ENCODE results near the gene EFCAB8.
A peak's percentile ranks its signal among the peaks of the same experiment; 100 is the strongest.

EFCAB8 gene, protein sequence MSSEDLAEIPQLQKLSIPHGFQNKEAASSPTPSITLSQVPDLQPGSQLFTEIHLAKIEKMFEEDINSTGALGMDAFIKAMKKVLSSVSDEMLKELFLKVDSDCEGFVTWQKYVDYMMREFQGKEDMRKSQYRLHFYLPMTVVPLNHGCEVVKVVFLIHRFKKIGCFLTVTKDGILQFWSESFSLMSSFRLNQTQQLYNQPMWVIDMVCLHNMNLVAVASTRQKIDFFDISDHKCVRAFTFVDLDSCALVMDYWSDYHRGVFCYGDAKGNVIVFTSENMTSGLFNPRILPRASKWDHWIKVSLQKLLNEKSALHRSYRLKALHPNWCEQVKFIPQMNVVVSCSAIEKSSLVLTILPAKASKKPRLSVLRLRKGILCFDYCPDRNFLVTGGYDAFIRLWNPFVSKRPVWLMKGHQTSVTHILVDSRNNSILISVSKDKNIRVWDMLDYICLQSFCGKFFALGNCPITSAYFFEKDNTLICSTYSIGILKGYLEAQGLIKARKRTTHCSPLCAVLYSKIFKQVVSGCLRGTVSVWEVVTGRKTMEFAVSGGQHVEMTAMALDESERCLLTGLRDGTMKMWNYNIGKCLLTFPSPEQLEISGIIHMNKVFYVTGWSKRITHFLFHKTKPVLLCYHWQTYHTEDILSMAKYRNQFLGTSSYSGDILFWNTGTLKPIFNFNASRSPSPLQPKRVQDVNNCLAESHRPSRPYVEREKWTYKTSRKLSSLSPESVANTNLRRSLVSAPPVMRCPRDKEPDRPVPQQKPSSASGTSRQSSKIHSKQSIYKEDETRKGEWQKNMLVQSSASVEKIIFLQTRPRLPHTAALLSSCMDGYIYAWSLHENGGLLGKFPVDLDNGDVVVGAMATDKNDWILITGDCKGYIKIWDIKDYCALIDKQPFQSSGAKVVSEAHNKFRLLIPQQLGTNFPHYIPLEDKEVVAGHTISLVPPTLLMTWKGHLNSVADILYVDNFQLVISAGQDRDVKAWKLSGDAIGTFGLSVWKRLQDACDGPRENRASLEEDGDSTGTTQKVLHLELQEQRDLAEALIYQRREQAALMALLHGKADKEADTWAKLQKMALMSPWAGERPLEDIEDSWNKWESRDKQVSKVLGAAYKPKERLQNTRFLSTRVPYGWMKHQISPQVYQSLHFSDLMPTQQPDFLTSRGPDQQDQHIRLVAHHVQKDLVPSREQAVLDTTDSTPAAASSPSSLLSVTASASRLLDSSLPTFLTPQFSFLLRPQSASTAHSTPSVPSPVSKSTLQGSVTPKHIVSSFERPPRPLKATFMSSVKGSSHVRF

DNA sequence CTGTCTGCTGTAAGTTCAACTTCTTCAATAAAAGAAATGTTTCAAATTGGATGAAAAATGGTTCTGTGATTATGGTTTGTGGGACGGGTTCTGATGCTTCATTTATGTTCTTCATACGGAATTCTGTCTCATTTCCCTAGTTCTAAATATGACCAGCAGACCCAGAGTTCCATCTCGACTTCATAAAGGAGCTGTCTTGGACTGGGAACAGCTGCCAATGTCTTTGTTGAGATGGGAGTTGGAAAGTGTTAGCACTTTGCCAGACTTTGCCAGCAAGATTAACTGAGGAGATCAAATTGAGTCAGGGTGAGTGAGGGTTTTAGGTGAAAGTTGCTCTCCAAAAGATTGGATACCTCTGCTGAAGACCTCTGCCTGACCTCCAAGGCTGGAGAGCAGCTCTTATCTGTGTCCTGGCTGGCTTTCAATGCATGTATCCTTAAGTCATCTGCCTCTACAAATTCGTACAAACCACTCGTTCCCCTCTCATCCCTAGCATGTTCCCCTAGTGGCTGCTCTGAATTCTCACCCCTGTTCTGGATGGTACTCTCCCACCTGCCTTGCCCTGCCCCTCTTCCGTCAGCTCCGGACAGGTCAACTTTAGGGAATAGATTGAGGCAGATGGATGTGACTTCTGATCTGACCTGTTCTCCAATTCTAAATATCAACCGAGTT lies at the start of gene EFCAB8:
EFCAB8 (plus strand) TSS at position 223 of the 672 bp plus-strand sequence. CDS start 4,870 bp downstream, outside the sequence.
- Mint-ChIP-seq H3K4me3 (no peak within 1 kb of the TSS), H3K36me3 (ENCODE audit: low read depth) (peaks cover 15% of the 10 kb centered on the region), H3K27me3 (ENCODE audit: low read depth, poor library complexity) (no peaks in the 10 kb centered on the region), H3K27ac (peak within 1 kb of the TSS; percentile 86), H3K4me1 (peaks cover 39% of the 10 kb centered on the region), H3K9me3 (no peaks in the 10 kb centered on the region)
- TF ChIP-seq, protein P1, sequence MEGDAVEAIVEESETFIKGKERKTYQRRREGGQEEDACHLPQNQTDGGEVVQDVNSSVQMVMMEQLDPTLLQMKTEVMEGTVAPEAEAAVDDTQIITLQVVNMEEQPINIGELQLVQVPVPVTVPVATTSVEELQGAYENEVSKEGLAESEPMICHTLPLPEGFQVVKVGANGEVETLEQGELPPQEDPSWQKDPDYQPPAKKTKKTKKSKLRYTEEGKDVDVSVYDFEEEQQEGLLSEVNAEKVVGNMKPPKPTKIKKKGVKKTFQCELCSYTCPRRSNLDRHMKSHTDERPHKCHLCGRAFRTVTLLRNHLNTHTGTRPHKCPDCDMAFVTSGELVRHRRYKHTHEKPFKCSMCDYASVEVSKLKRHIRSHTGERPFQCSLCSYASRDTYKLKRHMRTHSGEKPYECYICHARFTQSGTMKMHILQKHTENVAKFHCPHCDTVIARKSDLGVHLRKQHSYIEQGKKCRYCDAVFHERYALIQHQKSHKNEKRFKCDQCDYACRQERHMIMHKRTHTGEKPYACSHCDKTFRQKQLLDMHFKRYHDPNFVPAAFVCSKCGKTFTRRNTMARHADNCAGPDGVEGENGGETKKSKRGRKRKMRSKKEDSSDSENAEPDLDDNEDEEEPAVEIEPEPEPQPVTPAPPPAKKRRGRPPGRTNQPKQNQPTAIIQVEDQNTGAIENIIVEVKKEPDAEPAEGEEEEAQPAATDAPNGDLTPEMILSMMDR (IDR thresholded peaks at IDR 0.05) = no peak
- DNase-seq = no peak

DNA sequence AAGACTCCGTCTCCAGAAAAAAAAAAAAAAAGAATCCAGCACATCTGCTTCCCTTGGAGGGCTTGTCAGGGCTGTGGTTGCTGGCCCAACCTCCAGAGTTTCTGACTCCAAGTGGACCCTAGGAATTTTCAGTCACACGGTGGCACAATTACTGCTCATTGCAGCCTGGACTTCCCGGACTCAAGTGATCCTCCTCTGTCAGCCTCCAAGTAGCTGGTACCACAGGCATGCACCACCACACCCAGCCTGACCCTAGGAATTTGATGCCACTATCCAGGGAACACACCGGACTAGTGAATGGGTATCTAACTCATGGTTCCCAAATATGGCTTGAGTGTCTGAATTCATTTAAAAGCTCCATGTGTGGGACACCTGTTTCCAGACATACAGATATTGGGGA lies 48.8 kb upstream of the EFCAB8 start:
- no peak for DNase-seq
- no peak overlapping the region for H3K27ac Mint-ChIP-seq
- no peaks in the 10 kb centered on the region for H3K27me3 Mint-ChIP-seq (ENCODE audit: low read depth, poor library complexity)
- no peaks in the 10 kb centered on the region for H3K9me3 Mint-ChIP-seq
- peaks cover 52% of the 10 kb centered on the region for H3K4me1 Mint-ChIP-seq
- H3K36me3 Mint-ChIP-seq (ENCODE audit: low read depth) = peaks cover 30% of the 10 kb centered on the region
- TF ChIP-seq, protein P1 (IDR thresholded peaks at IDR 0.05) = no peak
- no peak overlapping the region for H3K4me3 Mint-ChIP-seq

DNA sequence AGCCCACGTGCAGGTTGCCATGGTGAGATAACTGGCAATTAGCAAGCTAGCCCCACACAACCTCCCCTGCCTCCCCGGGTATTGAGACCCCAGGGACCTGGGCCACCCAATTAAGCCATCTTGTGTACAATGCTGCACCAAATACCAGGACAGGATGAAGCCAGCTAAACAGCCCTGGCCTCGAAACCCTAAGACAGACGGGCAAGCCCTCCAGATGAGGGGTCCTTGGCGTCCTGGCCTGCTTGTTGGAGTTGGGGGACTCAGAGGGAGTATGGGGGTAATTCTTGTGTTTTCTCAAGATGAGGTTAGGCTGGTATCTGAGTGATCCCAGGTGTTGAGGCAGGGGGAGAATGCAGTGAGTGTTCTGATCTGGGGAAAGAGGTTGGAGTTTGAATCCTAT lies 47.8 kb upstream of the EFCAB8 start:
- Mint-ChIP-seq H3K4me3 (no peak overlapping the region), H3K27me3 (ENCODE audit: low read depth, poor library complexity) (no peaks in the 10 kb centered on the region), H3K36me3 (ENCODE audit: low read depth) (peaks cover 20% of the 10 kb centered on the region), H3K4me1 (peaks cover 42% of the 10 kb centered on the region), H3K9me3 (no peaks in the 10 kb centered on the region), H3K27ac (no peak overlapping the region)
- DNase-seq = no peak
- TF ChIP-seq, protein P1 (IDR thresholded peaks at IDR 0.05) = no peak

DNA sequence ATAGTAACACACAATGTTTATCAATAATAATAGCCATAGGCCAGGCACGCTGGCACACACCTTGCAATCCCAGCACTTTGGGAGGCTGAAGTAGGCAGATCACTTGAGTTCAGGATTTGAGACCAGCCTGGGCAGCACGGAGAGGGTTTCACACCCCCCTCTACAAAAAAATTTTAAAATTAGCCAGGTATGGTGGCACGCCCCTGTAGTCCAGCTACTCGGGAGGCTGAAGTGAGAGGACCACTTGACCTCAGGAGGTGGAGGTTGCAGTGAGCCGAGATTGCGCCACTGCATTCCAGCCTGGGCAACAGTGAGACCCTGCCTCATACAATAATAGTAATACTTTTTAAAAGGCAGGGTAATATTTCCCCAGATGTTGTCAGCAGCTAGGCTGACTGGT lies 46.8 kb upstream of the EFCAB8 start:
- H3K36me3 Mint-ChIP-seq (ENCODE audit: low read depth) = peaks cover 12% of the 10 kb centered on the region
- no peak overlapping the region for H3K4me3 Mint-ChIP-seq
- no peaks in the 10 kb centered on the region for H3K9me3 Mint-ChIP-seq
- DNase-seq = no peak
- H3K27ac Mint-ChIP-seq = no peak overlapping the region
- TF ChIP-seq, protein P1 (IDR thresholded peaks at IDR 0.05) = no peak
- peaks cover 32% of the 10 kb centered on the region for H3K4me1 Mint-ChIP-seq
- no peaks in the 10 kb centered on the region for H3K27me3 Mint-ChIP-seq (ENCODE audit: low read depth, poor library complexity)

DNA sequence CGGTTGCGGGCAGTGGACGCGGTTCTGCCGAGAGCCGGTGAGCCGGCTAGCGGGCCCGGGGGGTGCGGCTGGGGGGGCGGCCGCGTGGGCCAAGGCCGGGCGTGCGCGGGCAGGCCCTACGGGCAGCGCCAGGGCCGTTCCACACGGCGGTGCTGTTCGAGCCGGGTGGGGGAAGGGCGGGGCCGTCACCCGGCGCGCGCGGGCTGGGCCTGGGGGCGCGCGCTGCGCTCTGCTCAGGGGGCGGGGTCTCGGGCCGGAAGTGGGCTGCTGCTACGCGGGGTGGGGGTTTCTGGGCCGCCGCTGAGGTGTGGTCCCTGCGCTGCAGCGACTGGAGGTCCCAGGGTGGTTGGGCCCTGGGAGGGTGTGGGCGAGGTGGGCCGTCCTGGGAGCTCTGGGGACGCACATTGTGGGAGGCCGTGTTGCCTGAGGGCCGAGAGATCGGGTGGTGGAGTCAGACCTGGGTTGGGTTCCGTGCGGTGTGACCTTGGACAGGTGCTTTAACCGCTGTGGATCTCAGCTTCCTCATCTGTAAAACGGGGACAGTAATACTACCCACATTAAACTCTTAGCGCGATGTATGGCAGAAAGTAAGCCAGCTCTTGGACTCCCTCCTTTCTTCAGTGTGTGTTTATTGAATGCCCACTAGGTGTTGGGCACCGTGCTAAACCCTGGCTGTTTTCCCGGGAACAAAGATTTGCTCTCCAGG lies 38.6 kb upstream of the EFCAB8 start:
- TF ChIP-seq, protein P1 (IDR thresholded peaks at IDR 0.05) = no peak
- peak; percentile 94 for DNase-seq
- Mint-ChIP-seq H3K4me3 (peak overlapping the region; percentile 90), H3K9me3 (no peaks in the 10 kb centered on the region), H3K27me3 (ENCODE audit: low read depth, poor library complexity) (peaks cover 8% of the 10 kb centered on the region), H3K27ac (peak overlapping the region; percentile 61), H3K36me3 (ENCODE audit: low read depth) (peaks cover 8% of the 10 kb centered on the region), H3K4me1 (peaks cover 37% of the 10 kb centered on the region)

All from nephron progenitor cell (in vitro differentiated cells).